GM12878 (cell line): ENCODE measurements around the gene OTULIN. TPM values are rescaled to one million over a fixed set of nuclear protein-coding genes. Genes with fewer than 3 reads are reported as not detected.
A peak's percentile ranks its signal among the peaks of the same experiment; 100 is the strongest.

Source experiments
- ATAC-seq: fragments of 200-7000 bp; cut with Tn5 transposase; 3 replicates; pipeline ENCODE4 v1.9.1; 2020; ENCODE audit warnings: mild to moderate bottlenecking, moderate library complexity
- BruUV-seq: library from RNA; stranded (reverse); fragments of 400-500 nt; replicated peaks from 2 replicates; lab custom pipeline; 2021; lab: Mats Ljungman, UMichigan
- CTCF ChIA-PET: fragments of 300-600 bp; sonication (Branson Sonifier 250); formaldehyde crosslinking; extraction: SDS; loops from one replicate; lab custom pipeline; 2021; ENCODE audit warnings: inconsistent platforms; lab: Yijun Ruan, JAX
- POLR2A ChIA-PET: fragments of 350-600 bp; formaldehyde crosslinking; extraction: SDS; loops from one replicate; lab custom pipeline; 2021; ENCODE audit warnings: inconsistent platforms; lab: Charles Lee
- RAD21 ChIA-PET: fragments of 300-600 bp; sonication (Branson Sonifier 250); formaldehyde crosslinking; loops from one replicate; lab custom pipeline; 2023; ENCODE audit warnings: antibody characterized with exemption; ENCODE audit not compliant: unreplicated experiment; lab: Charles Lee
- SMC1A ChIA-PET: fragments of 300-600 bp; sonication (Branson Sonifier 250); formaldehyde crosslinking; loops from one replicate; lab custom pipeline; 2023; ENCODE audit not compliant: unreplicated experiment, uncharacterized antibody; lab: Charles Lee
- DNase-seq: peaks from one replicate; pipeline ENCODE4 v3.0.0-alpha.2; 2011; ENCODE audit warnings: low read depth, low spot score
- FAIRE-seq: peaks from 3 replicates; lab custom pipeline; 2011; peaks lifted over from hg19 to GRCh38; lab: Jason Lieb, UNC
- H2AFZ ChIP-seq: 2 replicates; pipeline ENCODE4 v1.6.0; 2011; ENCODE audit warnings: low read depth, low read length, control low read depth; ENCODE audit not compliant: control insufficient read depth
- H3K27ac ChIP-seq: 2 replicates; pipeline ENCODE4 v1.5.1; 2011; ENCODE audit warnings: control low read depth; ENCODE audit not compliant: control insufficient read depth, insufficient read depth
- H3K27me3 ChIP-seq, 2 experiments: replicated peaks in 1 of 2; 2 replicates each; pipeline versions ENCODE4 v1.6.0 to v1.6.1; 2011; ENCODE audit warnings: low read length in 1 of 2; ENCODE audit not compliant: control insufficient read depth in 2 of 2, insufficient read depth in 2 of 2
- H3K36me3 ChIP-seq, 2 experiments: 2 replicates each; pipeline ENCODE4 v1.5.1; 2011; ENCODE audit warnings: low read length in 1 of 2; ENCODE audit not compliant: control insufficient read depth in 2 of 2, insufficient read depth in 2 of 2
- H3K4me1 ChIP-seq: 2 replicates; pipeline ENCODE4 v1.6.1; 2011; ENCODE audit warnings: mild to moderate bottlenecking, low read length, moderate library complexity, mixed read lengths; ENCODE audit not compliant: control insufficient read depth, insufficient read depth
- H3K4me2 ChIP-seq: 2 replicates; pipeline ENCODE4 v1.6.0; 2011; ENCODE audit warnings: control low read depth; ENCODE audit not compliant: control insufficient read depth, insufficient read depth
- H3K4me3 ChIP-seq: fragments of 200-600 bp; sonication (generic); 2 replicates; pipeline ENCODE4 v1.5.1; 2016
- H3K79me2 ChIP-seq: 2 replicates; pipeline ENCODE4 v1.6.0; 2011; ENCODE audit warnings: low read length; ENCODE audit not compliant: control insufficient read depth, insufficient read depth
- H3K9ac ChIP-seq: 2 replicates; pipeline ENCODE4 v1.8.0; 2011; ENCODE audit warnings: low read length, control low read depth, mixed read lengths; ENCODE audit not compliant: control insufficient read depth, insufficient read depth
- H3K9me3 ChIP-seq: replicated peaks from 3 replicates; pipeline ENCODE4 v1.5.1; 2011; ENCODE audit warnings: mild to moderate bottlenecking, low read length; ENCODE audit not compliant: control insufficient read depth, insufficient read depth
- H4K20me1 ChIP-seq: 2 replicates; pipeline ENCODE4 v1.6.0; 2011; ENCODE audit not compliant: control insufficient read depth, insufficient read depth
- DPF2 ChIP-seq: fragments of 450-650 bp; IDR thresholded peaks from 2 replicates; pipeline ENCODE4 v1.6.1; 2017; ENCODE audit warnings: mild to moderate bottlenecking
- EZH2 ChIP-seq: IDR thresholded peaks from 2 replicates; pipeline ENCODE4 v1.6.1; 2012; ENCODE audit warnings: low read depth, mild to moderate bottlenecking, control low read depth, inconsistent platforms, low read length, borderline replicate concordance; ENCODE audit not compliant: control insufficient read depth
- KAT2A ChIP-seq: conservative IDR thresholded peaks from 2 replicates; pipeline ENCODE4 v1.6.1; 2011; ENCODE audit warnings: low read depth, low read length; ENCODE audit not compliant: control insufficient read depth
- NRF1 ChIP-seq: conservative IDR thresholded peaks from 2 replicates; pipeline ENCODE4 v1.6.1; 2011; ENCODE audit warnings: mild to moderate bottlenecking, low read depth, low read length, improper control_type of control experiment
- POLR2AphosphoS5 ChIP-seq: IDR thresholded peaks from 2 replicates; pipeline ENCODE4 v1.6.1; 2011; ENCODE audit warnings: mild to moderate bottlenecking, low read length, inconsistent platforms
- SIX5 ChIP-seq: IDR thresholded peaks from 2 replicates; pipeline ENCODE4 v1.6.1; 2011; ENCODE audit warnings: mild to moderate bottlenecking, low read depth, low read length, moderate library complexity; ENCODE audit not compliant: severe bottlenecking
- TARDBP ChIP-seq: IDR thresholded peaks from 2 replicates; pipeline ENCODE4 v1.6.1; 2016; ENCODE audit warnings: borderline replicate concordance
- WGBS: methylation state at CpG from one replicate; pipeline ENCODE4 v1.1.6; 2016; ENCODE audit warnings: low lambda C conversion rate; ENCODE audit not compliant: insufficient replicate concordance, insufficient coverage; ENCODE audit errors: missing lambda C conversion rate; 5-methylcytosine and 5-hydroxymethylcytosine counted together
- in situ Hi-C: fragments of 300-500 bp; cut with MboI; formaldehyde crosslinking; loops from 9 replicates; pipeline ENCODE4 v1.14.3; 2018; ENCODE audit warnings: mixed read lengths
- intact Hi-C: fragments of 100-400 bp; cut with micrococcal nuclease; formaldehyde crosslinking; loops from one replicate; pipeline ENCODE4 v1.14.2; 2022; ENCODE audit not compliant: unreplicated experiment
- polyA plus RNA-seq, 11 experiments: library from polyadenylated mRNA; depleted of rRNA in 4 of 11; unstranded in 6 of 11; stranded (reverse) in 5 of 11; fragments of >200 nt; fragmentation: Nextera tagmentation in 4 of 11; fragmentation: Illumina TruSeq in 1 of 11; extraction: Ambion mirVana in 4 of 11; extraction: Trizol in 1 of 11; gene quantifications; 1 replicate in 1 of 11; 2 replicates in 10 of 11; pipeline versions ENCODE4 v1.2.1 to v1.2.3, GENCODE V29; 2011 to 2016; ENCODE audit warnings: inconsistent platforms in 2 of 11, missing spikeins in 2 of 11, low read depth in 1 of 11
- total RNA-seq, 4 experiments: library from RNA; depleted of rRNA in 3 of 4; stranded (reverse); fragments of >200 nt in 3 of 4; fragmentation: Illumina TruSeq in 1 of 4; extraction: Trizol in 1 of 4; gene quantifications; 2 replicates each; pipeline versions ENCODE4 v1.2.1 to v1.2.3, GENCODE V29; 2013 to 2021

OTULIN gene
- total and polyA plus RNA-seq, 10 of the 15 experiments (the other 5 are each of a cell fraction or from before 2014, with no cell fraction given): 6.6 to 70.5 (median 28.7) TPM

- 100% methylated on average over 2 of the region's 2 CpGs for WGBS
- H3K4me1 ChIP-seq: no peaks in the 10 kb centered on the region
- TF ChIP-seq TARDBP: no peak
- TF ChIP-seq POLR2AphosphoS5: peak; percentile 27; the same call in 1 of the 2 replicates
- H3K9me3 ChIP-seq: no peaks in the 10 kb centered on the region
- no peak overlapping the region for H3K9ac ChIP-seq
- no peak overlapping the region for H2AFZ ChIP-seq
- no peak overlapping the region for H3K4me2 ChIP-seq
- in situ Hi-C loops (no loop called here), intact Hi-C loops (no loop called here)
- BruUV-seq: no TSS peak
- H3K36me3 ChIP-seq: peaks cover 23 to 47% of the 10 kb centered on the region in 2 experiments
- no peaks in the 10 kb centered on the region; the same call in 1 of the 2 replicates for H3K79me2 ChIP-seq
- ATAC-seq: no peak
- no peak overlapping the region for H3K27ac ChIP-seq
- SMC1A ChIA-PET: no interaction called here
- POLR2A ChIA-PET: no interaction called here
- no peak for FAIRE-seq
- no peaks in the 10 kb centered on the region for H3K27me3 ChIP-seq
- H3K4me3 ChIP-seq: no peak overlapping the region
- H4K20me1 ChIP-seq: no peaks in the 10 kb centered on the region; the same call in 1 of the 2 replicates
- CTCF ChIA-PET: interaction anchor here (1.3 kb wide), 1 partner anchor 13 kb away, joined by 3 read pairs; no protein-coding TSS in a partner anchor
- DNase-seq: no peak
- RAD21 ChIA-PET: no interaction called here
These were observed 34.6 kb downstream of the OTULIN start for GRCh38 chr5:14699159-14699558.

GRCh38 chr5:14699807-14700400 lies 35.4 kb downstream of the OTULIN start:
- Histone ChIP-seq H3K27me3 (no peaks in the 10 kb centered on the region), H3K4me3 (no peak overlapping the region), H4K20me1 (no peaks in the 10 kb centered on the region; the same call in 1 of the 2 replicates), H3K9me3 (no peaks in the 10 kb centered on the region), H3K4me1 (no peaks in the 10 kb centered on the region), H3K79me2 (no peaks in the 10 kb centered on the region; the same call in 1 of the 2 replicates), H3K9ac (no peak overlapping the region), H2AFZ (no peak overlapping the region), H3K4me2 (no peak overlapping the region), H3K27ac (no peak overlapping the region), H3K36me3 (peaks cover 23 to 45% of the 10 kb centered on the region in 2 experiments)
- no TSS peak for BruUV-seq
- ChIA-PET RAD21 (no interaction called here), SMC1A (no interaction called here), CTCF (interaction anchor here (1.3 kb wide), 1 partner anchor 14 kb away, joined by 3 read pairs; no protein-coding TSS in a partner anchor), POLR2A (no interaction called here)
- DNase-seq (no peak), ATAC-seq (no peak), FAIRE-seq (no peak)
- intact Hi-C loops: no loop called here
- TF ChIP-seq DPF2 (no peak), SIX5 (no peak), NRF1 (no peak), EZH2 (no peak), KAT2A (no peak)
- in situ Hi-C loops: loop anchor here (25.0 kb wide), 1 partner anchor 1762 kb away; the partner anchor contains the start of gene ZNF622
- 84% methylated on average over 8 of the region's 8 CpGs for WGBS
